ENCODE data around the gene SH3BP1.

GRCh38 chr22:37630839-37631435, 8.5 kb upstream of the SH3BP1 start:
- TF ChIP-seq CTCF (IDR thresholded peaks at IDR 0.05) (no peak), POLR2A (IDR thresholded peaks at IDR 0.05) (no peak), POLR2AphosphoS5 (IDR thresholded peaks at IDR 0.05) (no peak), EP300 (IDR thresholded peaks at IDR 0.05) (no peak)

Measured in stomach (tissue), 4 donors.